Pancreas (tissue), 10 donors: Measurements from ENCODE around the gene INF2. TPM values are rescaled to one million over a fixed set of nuclear protein-coding genes. Genes with fewer than 3 reads are reported as not detected.

Experiments used
- ATAC-seq, 4 donors: fragments of 200-7000 bp; cut with Tn5 transposase; one replicate each; pipeline versions ENCODE4 v1.8.0 to v1.9.1; 2020; ENCODE audit warnings: mild to moderate bottlenecking in 4 of 4, moderate library complexity in 4 of 4
- DNase-seq, 6 donors: peaks; one replicate each; pipeline ENCODE4 v3.0.0-alpha.2; 2020
- FAIRE-seq: peaks from 2 replicates; lab custom pipeline; 2012; peaks lifted over from hg19 to GRCh38; lab: Jason Lieb, UNC
- H3K27ac ChIP-seq, 4 donors: fragments of 200-600 bp; sonication (generic); 1 replicate in 3 of 4; 2 replicates in 1 of 4; pipeline versions ENCODE4 v1.5.0 to v1.8.0; 2020
- H3K27me3 ChIP-seq, 4 donors: fragments of 200-600 bp; one replicate each; pipeline ENCODE4 v1.8.0; 2021
- H3K36me3 ChIP-seq, 3 donors: fragments of 200-600 bp; sonication (generic) in 1 of 3; one replicate each; pipeline versions ENCODE4 v1.5.0 to v1.8.0; 2020 to 2021
- H3K4me1 ChIP-seq, 3 donors: fragments of 200-600 bp; one replicate each; pipeline ENCODE4 v1.8.0; 2021
- H3K4me3 ChIP-seq, 4 donors: fragments of 200-600 bp; sonication (generic) in 2 of 4; one replicate each; pipeline versions ENCODE4 v1.5.0 to v1.8.0; 2020 to 2021
- H3K9me3 ChIP-seq, 4 donors: fragments of 200-600 bp; one replicate each; pipeline ENCODE4 v1.8.0; 2021
- WGBS, 2 donors: extraction: QIAGEN DNeasy Blood & Tissue Kit; methylation state at CpG; one replicate each; pipeline ENCODE4 v1.1.7; 2013; 5-methylcytosine and 5-hydroxymethylcytosine counted together
- intact Hi-C, 3 donors: fragments of 100-400 bp; cut with DNase I; formaldehyde crosslinking; loops; one replicate each; pipeline versions ENCODE4 v1.11.1 to v1.14.2; 2022
- polyA plus RNA-seq, 2 donors: library from polyadenylated mRNA; stranded (reverse); fragments of 200-250 nt; gene quantifications; one replicate each; pipeline ENCODE4 v1.2.3, GENCODE V29; 2013
- total RNA-seq, 6 donors: library from RNA; stranded (reverse); fragmentation: NEBNext Ultra II Directional in 4 of 6; extraction: Animal tissue kit (Norgen Biotek cat#: 25700) in 4 of 6; gene quantifications; one replicate each; pipeline versions ENCODE4 v1.2.1 to v1.2.4, GENCODE V29; 2021 to 2023
- TF ChIP-seq, protein P1 (sequence below), 4 donors: fragments of 200-600 bp; sonication (generic) in 3 of 4; IDR thresholded peaks; one replicate each; pipeline versions ENCODE4 v1.5.0 to v1.8.0; 2021; ENCODE audit warnings: antibody characterized with exemption in 4 of 4
- donor health status: healthy with polysubstance abuse.
- donor health status: DM: no; HTN: no; CAD: no; lungs with moderate emphysema.
- donor health status: DM: no; HTN: no; CAD: no.
- donor health status: control.
- donor health status: control.
- donor health status: Bipolar disorder and iron deficiency.
- donor health status: DM: yes; HTN: yes; CAD: no.
- donor health status: DM: no; HTN: no; CAD: no.
- donor health status: DM: no; HTN: no; CAD: no.
- donor health status: DM: yes; HTN: yes; CAD: no.

The INF2 gene
- total and polyA plus RNA-seq, 8 donors = 20.4 to 80.8 (median 27.8) TPM

GRCh38 chr14:104675447-104675846 is 14.0 kb upstream of the INF2 start:
- ATAC-seq = no peak
- Histone ChIP-seq H3K27ac (no peak overlapping the region), H3K36me3 (no peaks in the 10 kb centered on the region), H3K27me3 (no peaks in the 10 kb centered on the region), H3K4me3 (no peak overlapping the region), H3K4me1 (peaks cover 5 to 15% (median 11%) of the 10 kb centered on the region in 3 donors), H3K9me3 (no peaks in the 10 kb centered on the region)
- FAIRE-seq = no peak
- DNase-seq = no peak
- intact Hi-C loops = no loop called here
- TF ChIP-seq, protein P1, sequence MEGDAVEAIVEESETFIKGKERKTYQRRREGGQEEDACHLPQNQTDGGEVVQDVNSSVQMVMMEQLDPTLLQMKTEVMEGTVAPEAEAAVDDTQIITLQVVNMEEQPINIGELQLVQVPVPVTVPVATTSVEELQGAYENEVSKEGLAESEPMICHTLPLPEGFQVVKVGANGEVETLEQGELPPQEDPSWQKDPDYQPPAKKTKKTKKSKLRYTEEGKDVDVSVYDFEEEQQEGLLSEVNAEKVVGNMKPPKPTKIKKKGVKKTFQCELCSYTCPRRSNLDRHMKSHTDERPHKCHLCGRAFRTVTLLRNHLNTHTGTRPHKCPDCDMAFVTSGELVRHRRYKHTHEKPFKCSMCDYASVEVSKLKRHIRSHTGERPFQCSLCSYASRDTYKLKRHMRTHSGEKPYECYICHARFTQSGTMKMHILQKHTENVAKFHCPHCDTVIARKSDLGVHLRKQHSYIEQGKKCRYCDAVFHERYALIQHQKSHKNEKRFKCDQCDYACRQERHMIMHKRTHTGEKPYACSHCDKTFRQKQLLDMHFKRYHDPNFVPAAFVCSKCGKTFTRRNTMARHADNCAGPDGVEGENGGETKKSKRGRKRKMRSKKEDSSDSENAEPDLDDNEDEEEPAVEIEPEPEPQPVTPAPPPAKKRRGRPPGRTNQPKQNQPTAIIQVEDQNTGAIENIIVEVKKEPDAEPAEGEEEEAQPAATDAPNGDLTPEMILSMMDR (IDR thresholded peaks at IDR 0.05) = no peak
- 92 to 96% methylated on average over 2 of the region's 2 CpGs for WGBS, 2 donors

GRCh38 chr14:104676130-104676693 is 13.2 kb upstream of the INF2 start:
- H3K4me3 ChIP-seq = no peak overlapping the region
- H3K27ac ChIP-seq = no peak overlapping the region
- H3K9me3 ChIP-seq = no peaks in the 10 kb centered on the region
- ATAC-seq = no peak
- peaks cover 12 to 23% (median 17%) of the 10 kb centered on the region in 3 donors for H3K4me1 ChIP-seq
- intact Hi-C loops = no loop called here
- no peaks in the 10 kb centered on the region for H3K27me3 ChIP-seq
- H3K36me3 ChIP-seq = no peaks in the 10 kb centered on the region
- peak in 1 of 6 donors; percentile 58 for DNase-seq
- 90 to 99% methylated on average over 7 of the region's 7 CpGs for WGBS, 2 donors
- TF ChIP-seq, protein P1 (IDR thresholded peaks at IDR 0.05) = no peak
- no peak for FAIRE-seq

GRCh38 chr14:104676694-104677511 is 12.5 kb upstream of the INF2 start:
- DNase-seq (peak in 3 of 6 donors; percentile 38 to 69 (median 43)), FAIRE-seq (no peak), ATAC-seq (no peak)
- WGBS, 2 donors = 60 to 66% methylated on average over 28 to 29 of the region's 29 CpGs
- peak overlapping the region in 3 of 4 donors; percentile 55 to 77 (median 70) for H3K27ac ChIP-seq
- no peaks in the 10 kb centered on the region for H3K9me3 ChIP-seq
- peak overlapping the region; percentile 22 to 59 (median 39) for H3K4me3 ChIP-seq
- intact Hi-C loops = no loop called here
- no peaks in the 10 kb centered on the region for H3K36me3 ChIP-seq
- TF ChIP-seq, protein P1 (IDR thresholded peaks at IDR 0.05) = no peak
- H3K4me1 ChIP-seq = peaks cover 16 to 30% (median 24%) of the 10 kb centered on the region in 3 donors
- no peaks in the 10 kb centered on the region for H3K27me3 ChIP-seq

GRCh38 chr14:104677512-104678332 is 11.7 kb upstream of the INF2 start:
- TF ChIP-seq, protein P1 (IDR thresholded peaks at IDR 0.05) = no peak
- intact Hi-C loops = no loop called here
- peak in 5 of 6 donors; percentile 61 to 79 (median 62) for DNase-seq
- FAIRE-seq = no peak
- H3K27ac ChIP-seq = peak overlapping the region; percentile 45 to 77 (median 62)
- no peaks in the 10 kb centered on the region for H3K27me3 ChIP-seq
- peak overlapping the region; percentile 22 to 59 (median 39) for H3K4me3 ChIP-seq
- no peaks in the 10 kb centered on the region for H3K9me3 ChIP-seq
- peak; percentile 26 to 66 (median 63) for ATAC-seq
- WGBS, 2 donors = 8% methylated on average over 41 to 43 of the region's 43 CpGs
- peaks cover 16 to 33% (median 26%) of the 10 kb centered on the region in 3 donors for H3K4me1 ChIP-seq
- no peaks in the 10 kb centered on the region for H3K36me3 ChIP-seq
